SK-N-MC (cell line): ENCODE results near the gene SCAF4.

Experiments
- EZH2 ChIP-seq: fragments of 200-600 bp; sonication (generic); IDR thresholded peaks from one replicate; pipeline ENCODE4 v1.6.1; 2017; ENCODE audit warnings: antibody characterized with exemption
- POLR2AphosphoS5 ChIP-seq: IDR thresholded peaks from 2 replicates; pipeline ENCODE4 v1.6.1; 2012; ENCODE audit warnings: mild to moderate bottlenecking, low read depth, low read length, borderline replicate concordance

- TF ChIP-seq POLR2AphosphoS5 (no peak), EZH2 (no peak)
These were observed 29.0 kb upstream of the SCAF4 start for GRCh38 chr21:31760931-31761330.
